ENCODE measurements around the gene RNF220. TPM values are rescaled to one million over a fixed set of nuclear protein-coding genes. Genes with fewer than 3 reads are reported as not detected.

RNF220 gene
- total and polyA plus RNA-seq, 9 donors, result 58.0 to 101 (median 64.7) TPM

DNA sequence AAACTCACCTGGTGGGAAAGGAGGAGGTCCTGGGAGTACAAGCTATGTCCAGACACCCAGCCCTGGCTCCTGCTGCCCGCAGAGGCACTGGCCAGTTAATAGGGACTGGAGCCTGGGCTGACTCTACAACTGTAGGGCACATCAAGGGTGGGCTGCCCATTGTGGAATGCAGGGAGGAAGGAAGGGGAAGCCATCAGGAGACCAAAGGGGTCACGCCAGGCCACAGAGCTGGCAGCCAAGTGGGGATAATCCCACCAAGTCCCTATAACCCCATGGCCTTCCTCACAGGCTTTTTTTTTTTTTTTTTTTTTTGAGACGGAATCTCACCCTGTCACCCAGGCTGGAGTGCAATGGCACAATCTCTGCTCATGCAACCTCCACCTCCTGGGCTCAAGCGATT lies 254.5 kb downstream of the RNF220 start:
- DNase-seq, result no peak
- Histone ChIP-seq H3K9me3 (no peaks in the 10 kb centered on the region), H3K36me3 (no peaks in the 10 kb centered on the region), H3K27ac (no peak overlapping the region), H3K27me3 (no peaks in the 10 kb centered on the region), H3K4me3 (no peak overlapping the region), H3K4me1 (ENCODE audit: insufficient read depth) (peaks cover 6% of the 10 kb centered on the region)
- 95 to 99% (median 97%) methylated on average over 4 of the region's 4 CpGs for WGBS, 3 donors
- intact Hi-C loops (cut with DNase I), result loop anchor here in 2 of 4 donors (10.0 kb wide), 1 partner anchor 445 kb away; the partner anchor contains the start of gene DMAP1 (in 2 of the 2)
- TF ChIP-seq POLR2A (IDR thresholded peaks at IDR 0.05) (no peak), EP300 (IDR thresholded peaks at IDR 0.05) (no peak)
- TF ChIP-seq, protein P1, sequence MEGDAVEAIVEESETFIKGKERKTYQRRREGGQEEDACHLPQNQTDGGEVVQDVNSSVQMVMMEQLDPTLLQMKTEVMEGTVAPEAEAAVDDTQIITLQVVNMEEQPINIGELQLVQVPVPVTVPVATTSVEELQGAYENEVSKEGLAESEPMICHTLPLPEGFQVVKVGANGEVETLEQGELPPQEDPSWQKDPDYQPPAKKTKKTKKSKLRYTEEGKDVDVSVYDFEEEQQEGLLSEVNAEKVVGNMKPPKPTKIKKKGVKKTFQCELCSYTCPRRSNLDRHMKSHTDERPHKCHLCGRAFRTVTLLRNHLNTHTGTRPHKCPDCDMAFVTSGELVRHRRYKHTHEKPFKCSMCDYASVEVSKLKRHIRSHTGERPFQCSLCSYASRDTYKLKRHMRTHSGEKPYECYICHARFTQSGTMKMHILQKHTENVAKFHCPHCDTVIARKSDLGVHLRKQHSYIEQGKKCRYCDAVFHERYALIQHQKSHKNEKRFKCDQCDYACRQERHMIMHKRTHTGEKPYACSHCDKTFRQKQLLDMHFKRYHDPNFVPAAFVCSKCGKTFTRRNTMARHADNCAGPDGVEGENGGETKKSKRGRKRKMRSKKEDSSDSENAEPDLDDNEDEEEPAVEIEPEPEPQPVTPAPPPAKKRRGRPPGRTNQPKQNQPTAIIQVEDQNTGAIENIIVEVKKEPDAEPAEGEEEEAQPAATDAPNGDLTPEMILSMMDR (IDR thresholded peaks at IDR 0.05), result no peak

DNA sequence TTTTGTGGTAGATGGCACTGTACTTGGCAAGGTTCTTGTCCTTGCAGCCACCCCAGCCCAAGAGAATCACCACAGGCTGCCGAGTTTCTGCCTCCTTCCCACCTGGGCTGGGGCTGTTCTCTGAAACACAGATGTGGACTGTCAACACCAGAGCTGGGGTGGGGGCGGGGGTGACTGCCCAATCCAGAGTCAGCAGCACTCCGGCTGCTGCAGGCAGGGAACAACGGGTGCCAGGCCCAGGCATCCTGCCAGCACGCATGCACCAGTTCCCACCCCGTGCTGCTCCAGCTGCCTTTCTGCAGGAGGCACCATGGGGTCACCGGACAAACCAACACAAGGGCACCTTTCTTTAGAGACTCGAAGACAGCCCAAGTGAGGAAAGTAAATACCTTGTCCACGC lies 255.1 kb downstream of the RNF220 start:
- intact Hi-C loops (cut with DNase I), result no loop called here
- DNase-seq, result peak in 1 of 5 donors; percentile 71
- H3K9me3 ChIP-seq, result no peaks in the 10 kb centered on the region
- no peak overlapping the region for H3K27ac ChIP-seq
- TF ChIP-seq POLR2A (IDR thresholded peaks at IDR 0.05) (no peak), EP300 (IDR thresholded peaks at IDR 0.05) (no peak)
- TF ChIP-seq, protein P1 (IDR thresholded peaks at IDR 0.05), result no peak
- no peak overlapping the region for H3K4me3 ChIP-seq
- WGBS, 3 donors, result 48 to 53% (median 48%) methylated on average over 8 to 9 of the region's 9 CpGs
- peaks cover 6% of the 10 kb centered on the region for H3K4me1 ChIP-seq (ENCODE audit: insufficient read depth)
- H3K27me3 ChIP-seq, result no peaks in the 10 kb centered on the region
- no peaks in the 10 kb centered on the region for H3K36me3 ChIP-seq

DNA sequence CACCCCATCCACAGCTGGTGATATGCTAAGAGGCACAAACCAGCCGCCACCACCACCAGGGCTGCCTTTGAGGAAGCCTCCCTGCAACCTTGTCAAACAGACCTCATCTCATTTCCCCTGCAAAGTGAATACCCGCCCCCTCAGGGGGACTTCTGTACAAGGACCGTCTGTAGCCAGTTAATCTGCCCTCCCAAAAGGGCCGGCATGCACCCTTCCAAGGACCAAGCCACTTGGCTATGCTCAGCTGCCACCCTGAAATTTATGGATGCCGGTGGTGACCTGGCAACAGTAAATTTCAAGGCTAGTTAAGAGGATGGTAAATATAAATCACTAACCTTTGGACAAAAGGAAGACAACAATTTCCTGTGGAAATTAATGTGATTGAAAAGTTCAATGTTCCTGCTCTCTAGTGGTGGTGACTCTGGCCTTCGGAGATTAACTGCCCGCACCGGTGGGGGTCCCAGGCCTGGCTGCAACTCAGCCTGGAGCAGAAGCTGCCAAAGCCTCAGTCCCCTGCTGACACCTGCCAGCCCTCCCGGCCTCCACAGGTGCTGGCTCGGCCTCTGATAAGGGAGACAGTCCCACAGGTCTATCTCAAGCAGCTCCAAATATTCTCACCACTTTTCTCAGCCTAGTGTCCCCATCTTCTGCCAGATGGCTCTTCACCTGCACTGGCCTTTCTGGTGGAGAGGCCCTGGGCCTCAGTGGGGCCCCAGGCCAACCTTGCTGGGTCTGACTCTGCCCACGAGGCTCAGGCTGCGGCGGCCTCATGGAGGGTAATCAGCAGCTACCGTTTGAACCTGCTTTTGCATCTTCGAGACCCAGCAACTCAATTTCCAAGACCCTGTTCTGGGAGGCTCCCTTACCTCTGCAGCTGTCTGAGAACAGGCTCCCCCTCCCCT lies 257.0 kb downstream of the RNF220 start:
- TF ChIP-seq POLR2A (IDR thresholded peaks at IDR 0.05), result no peak
- no peak for TF ChIP-seq EP300 (IDR thresholded peaks at IDR 0.05)
- TF ChIP-seq, protein P1 (IDR thresholded peaks at IDR 0.05), result no peak
- 64 to 68% (median 67%) methylated on average over 15 of the region's 15 CpGs for WGBS, 3 donors
- H3K27me3 ChIP-seq, result no peaks in the 10 kb centered on the region
- intact Hi-C loops (cut with DNase I), result no loop called here
- no peaks in the 10 kb centered on the region for H3K36me3 ChIP-seq
- peaks cover 6% of the 10 kb centered on the region for H3K4me1 ChIP-seq (ENCODE audit: insufficient read depth)
- no peak overlapping the region for H3K27ac ChIP-seq
- DNase-seq, result no peak
- H3K9me3 ChIP-seq, result no peaks in the 10 kb centered on the region
- no peak overlapping the region for H3K4me3 ChIP-seq

DNA sequence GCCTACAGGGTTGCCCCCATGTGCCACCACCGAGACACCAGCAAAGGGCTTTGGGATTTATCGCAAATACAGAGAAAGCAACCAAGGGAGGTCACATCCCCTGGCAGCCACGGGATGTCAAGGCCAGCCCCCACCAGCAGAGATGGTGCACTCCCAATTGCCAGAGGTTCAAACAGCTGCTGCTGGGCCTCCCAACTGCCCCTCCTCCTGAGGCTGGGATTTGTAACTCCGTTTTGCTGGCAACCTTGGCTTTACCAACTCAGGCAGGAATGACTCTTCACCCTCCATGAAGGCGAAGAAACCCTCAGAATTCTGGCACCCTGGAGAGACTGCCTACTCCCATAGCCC lies 257.6 kb downstream of the RNF220 start:
- H3K4me1 ChIP-seq (ENCODE audit: insufficient read depth), result peaks cover 6% of the 10 kb centered on the region
- peak in 1 of 5 donors; percentile 38 for DNase-seq
- no peaks in the 10 kb centered on the region for H3K9me3 ChIP-seq
- H3K4me3 ChIP-seq, result no peak overlapping the region
- H3K27me3 ChIP-seq, result no peaks in the 10 kb centered on the region
- intact Hi-C loops (cut with DNase I), result no loop called here
- H3K36me3 ChIP-seq, result no peaks in the 10 kb centered on the region
- TF ChIP-seq, protein P1 (IDR thresholded peaks at IDR 0.05), result no peak
- 36 to 54% (median 41%) methylated on average over 5 of the region's 5 CpGs for WGBS, 3 donors
- H3K27ac ChIP-seq, result no peak overlapping the region
